H1 (cell line): Measurements from ENCODE around the gene ZNF516. TPM values are rescaled to one million over a fixed set of nuclear protein-coding genes. Genes with fewer than 3 reads are reported as not detected.
A peak's percentile ranks its signal among the peaks of the same experiment; 100 is the strongest.

Source experiments
- CTCF ChIA-PET: fragments of 300-600 bp; sonication (Branson Sonifier 250); formaldehyde crosslinking; loops from one replicate; lab custom pipeline; 2021; ENCODE audit not compliant: partially characterized antibody; lab: Charles Lee
- POLR2A ChIA-PET: fragments of 300-600 bp; sonication (Branson Sonifier 250); formaldehyde crosslinking; loops from one replicate; lab custom pipeline; 2021; ENCODE audit warnings: inconsistent platforms; ENCODE audit not compliant: partially characterized antibody; lab: Charles Lee
- DNase-seq, 2 experiments: peaks; one replicate each; pipeline versions ENCODE4 v3.0.0 to v3.0.0-alpha.2; 2010 to 2022; ENCODE audit warnings: low spot score in 2 of 2, low read depth in 1 of 2, mixed read lengths in 1 of 2
- FAIRE-seq: peaks from 2 replicates; lab custom pipeline; 2011; peaks lifted over from hg19 to GRCh38; lab: Jason Lieb, UNC
- H2AFZ ChIP-seq: 2 replicates; pipeline ENCODE4 v1.8.1; 2012; ENCODE audit warnings: low read length, inconsistent platforms
- H2AK5ac ChIP-seq: 2 replicates; pipeline ENCODE4 v1.6.1; 2013; ENCODE audit warnings: low read depth, low read length
- H2BK120ac ChIP-seq: replicated peaks from 2 replicates; pipeline ENCODE3; 2013; ENCODE audit warnings: low read depth, low read length, inconsistent platforms
- H2BK12ac ChIP-seq: 2 replicates; pipeline ENCODE4 v1.6.1; 2013; ENCODE audit warnings: low read depth, low read length
- H2BK15ac ChIP-seq: 2 replicates; pipeline ENCODE4 v1.6.1; 2013; ENCODE audit warnings: low read length
- H2BK20ac ChIP-seq: 2 replicates; pipeline ENCODE4 v1.6.1; 2013; ENCODE audit warnings: low read length
- H2BK5ac ChIP-seq: 2 replicates; pipeline ENCODE4 v1.6.1; 2013; ENCODE audit warnings: low read depth, low read length
- H3K14ac ChIP-seq: 2 replicates; pipeline ENCODE4 v1.6.1; 2013; ENCODE audit warnings: inconsistent platforms; ENCODE audit not compliant: insufficient read length
- H3K18ac ChIP-seq: 2 replicates; pipeline ENCODE4 v1.6.1; 2013; ENCODE audit warnings: low read length; ENCODE audit errors: extremely low read depth
- H3K23ac ChIP-seq: 2 replicates; pipeline ENCODE4 v1.6.1; 2013; ENCODE audit warnings: inconsistent platforms; ENCODE audit not compliant: insufficient read length
- H3K23me2 ChIP-seq: 2 replicates; pipeline ENCODE4 v1.6.1; 2013; ENCODE audit warnings: low read depth, low read length
- H3K27ac ChIP-seq: 2 replicates; pipeline ENCODE4 v1.6.1; 2011; ENCODE audit warnings: low read depth, low read length, inconsistent platforms
- H3K27me3 ChIP-seq, 4 experiments: replicated peaks in 1 of 4; 1 replicate in 1 of 4; 2 replicates in 3 of 4; pipeline versions ENCODE4 v1.6.1 to v1.8.1; 2011 to 2013; ENCODE audit warnings: low read length in 3 of 4, mild to moderate bottlenecking in 3 of 4, inconsistent platforms in 2 of 4, mixed read lengths in 2 of 4, moderate library complexity in 1 of 4; ENCODE audit not compliant: control insufficient read depth in 3 of 4, insufficient read depth in 3 of 4; ENCODE audit errors: extremely low read depth in 1 of 4
- H3K36me3 ChIP-seq, 4 experiments: 2 replicates each; pipeline versions ENCODE4 v1.6.1 to v1.8.1; 2011 to 2013; ENCODE audit warnings: mild to moderate bottlenecking in 4 of 4, low read length in 3 of 4, moderate library complexity in 2 of 4, control low read depth in 1 of 4, inconsistent platforms in 1 of 4; ENCODE audit not compliant: insufficient read depth in 4 of 4, control insufficient read depth in 2 of 4
- H3K4ac ChIP-seq: replicated peaks from 2 replicates; pipeline ENCODE3; 2013; ENCODE audit warnings: low read length, low read depth, mixed read lengths, inconsistent platforms; ENCODE audit not compliant: insufficient read length
- H3K4me1 ChIP-seq, 4 experiments: replicated peaks in 1 of 4; 1 replicate in 1 of 4; 2 replicates in 3 of 4; pipeline versions ENCODE4 v1.6.1 to v1.8.1; 2011 to 2013; ENCODE audit warnings: low read length in 3 of 4, inconsistent platforms in 2 of 4, mixed read lengths in 1 of 4; ENCODE audit not compliant: insufficient read depth in 4 of 4, control insufficient read depth in 3 of 4
- H3K4me2 ChIP-seq, 2 experiments: 2 replicates each; pipeline versions ENCODE4 v1.6.1 to v1.8.1; 2011 to 2013; ENCODE audit warnings: low read depth in 2 of 2, low read length in 2 of 2, control low read depth in 1 of 2, inconsistent platforms in 1 of 2, mild to moderate bottlenecking in 1 of 2; ENCODE audit not compliant: insufficient read depth in 1 of 2
- H3K4me3 ChIP-seq, 4 experiments: fragments of 200-600, 300-600 bp in 1 of 4; sonication (generic), shearing (Covaris generic), sonication (Bioruptor Twin) in 1 of 4; 2 replicates each; pipeline versions ENCODE4 v1.5.1 to v1.8.1; 2011 to 2016; ENCODE audit warnings: low read length in 4 of 4, low read depth in 3 of 4, control low read depth in 2 of 4, inconsistent platforms in 2 of 4, mild to moderate bottlenecking in 2 of 4, mixed read lengths in 1 of 4, moderate library complexity in 1 of 4; ENCODE audit not compliant: insufficient read depth in 2 of 4; ENCODE audit errors: extremely low read depth in 1 of 4
- H3K56ac ChIP-seq: replicated peaks from 2 replicates; pipeline ENCODE3; 2013; ENCODE audit warnings: low read depth, mild to moderate bottlenecking, mixed read lengths, low read length, inconsistent platforms; ENCODE audit not compliant: insufficient read length
- H3K79me1 ChIP-seq: 2 replicates; pipeline ENCODE4 v1.6.1; 2013; ENCODE audit warnings: low read depth, low read length, control low read depth
- H3K79me2 ChIP-seq, 2 experiments: 2 replicates each; pipeline versions ENCODE4 v1.6.1 to v1.8.1; 2012 to 2013; ENCODE audit warnings: low read length in 2 of 2, mild to moderate bottlenecking in 2 of 2, inconsistent platforms in 1 of 2; ENCODE audit not compliant: insufficient read depth in 2 of 2, control insufficient read depth in 1 of 2
- H3K9ac ChIP-seq, 4 experiments: replicated peaks in 1 of 4; 1 replicate in 1 of 4; 2 replicates in 3 of 4; pipeline versions ENCODE4 v1.6.1 to v1.8.1; 2011 to 2013; ENCODE audit warnings: low read depth in 3 of 4, low read length in 3 of 4, control low read depth in 2 of 4, mild to moderate bottlenecking in 2 of 4, moderate library complexity in 2 of 4, inconsistent platforms in 1 of 4; ENCODE audit errors: extremely low read depth in 1 of 4
- H3K9me3 ChIP-seq, 2 experiments: 2 replicates each; pipeline versions ENCODE4 v1.6.1 to v1.8.1; 2012 to 2013; ENCODE audit warnings: mild to moderate bottlenecking in 2 of 2, moderate library complexity in 2 of 2, control low read depth in 1 of 2, inconsistent platforms in 1 of 2, low read depth in 1 of 2, low read length in 1 of 2, mixed read lengths in 1 of 2; ENCODE audit not compliant: insufficient read depth in 2 of 2
- H4K20me1 ChIP-seq, 2 experiments: replicated peaks in 1 of 2; 2 replicates each; pipeline versions ENCODE3 to v1.8.1; 2011 to 2013; ENCODE audit warnings: inconsistent platforms in 2 of 2, low read length in 2 of 2, mild to moderate bottlenecking in 1 of 2; ENCODE audit not compliant: insufficient read depth in 2 of 2, control insufficient read depth in 1 of 2
- H4K5ac ChIP-seq: 2 replicates; pipeline ENCODE4 v1.6.1; 2013; ENCODE audit warnings: low read length, low read depth, mixed read lengths, inconsistent platforms; ENCODE audit not compliant: insufficient read length
- H4K8ac ChIP-seq: 2 replicates; pipeline ENCODE4 v1.8.0; 2013; ENCODE audit warnings: mild to moderate bottlenecking, moderate library complexity, low read length, inconsistent platforms; ENCODE audit not compliant: insufficient read depth; ENCODE audit errors: extremely low read depth
- H4K91ac ChIP-seq: replicated peaks from 2 replicates; pipeline ENCODE3; 2013; ENCODE audit warnings: low read length, mixed read lengths, inconsistent platforms; ENCODE audit not compliant: insufficient read length
- BCL11A ChIP-seq, 2 experiments: IDR thresholded peaks; one replicate each; pipeline ENCODE4 v1.6.1; 2011; ENCODE audit warnings: low read depth in 2 of 2, low read length in 2 of 2, mild to moderate bottlenecking in 2 of 2
- CTBP2 ChIP-seq: IDR thresholded peaks from 2 replicates; pipeline ENCODE4 v1.7.0; 2011; ENCODE audit warnings: borderline replicate concordance, mild to moderate bottlenecking, moderate library complexity, mixed read lengths, low read length; ENCODE audit not compliant: insufficient read depth, insufficient read length
- SAP30 ChIP-seq: fragments of 300-600 bp; sonication (generic); IDR thresholded peaks from 2 replicates; pipeline ENCODE4 v1.7.1; 2012; ENCODE audit warnings: low read length, moderate library complexity, mild to moderate bottlenecking, inconsistent platforms; ENCODE audit not compliant: insufficient read depth, insufficient replicate concordance
- WGBS, 2 experiments: shearing (Covaris generic) in 1 of 2; methylation state at CpG; one replicate each; pipeline versions ENCODE4 v1.1.6 to v1.1.7; 2013 to 2015; ENCODE audit warnings: low lambda C conversion rate in 2 of 2, mixed read lengths in 2 of 2, inconsistent platforms in 1 of 2, low coverage in 1 of 2, missing lambda C conversion rate in 1 of 2; ENCODE audit not compliant: insufficient replicate concordance in 2 of 2, insufficient coverage in 1 of 2, insufficient read length in 1 of 2; ENCODE audit errors: extremely low coverage in 1 of 2, missing lambda C conversion rate in 1 of 2; 5-methylcytosine and 5-hydroxymethylcytosine counted together
- polyA plus RNA-seq, 7 experiments: library from polyadenylated mRNA; depleted of rRNA in 3 of 7; stranded (reverse) in 5 of 7; unstranded in 2 of 7; fragments of >200 nt in 5 of 7; fragments of 200-250 nt in 2 of 7; gene quantifications; 1 replicate in 5 of 7; 2 replicates in 1 of 7; 4 replicates in 1 of 7; pipeline versions ENCODE4 v1.2.1 to v1.2.3, GENCODE V29; 2011 to 2013; ENCODE audit warnings: missing spikeins in 2 of 7, mixed read lengths in 2 of 7
- total RNA-seq: library from RNA; stranded (reverse); fragmentation: NEBNext Ultra II Directional; extraction: Animal tissue kit (Norgen Biotek cat#: 25700); gene quantifications from 2 replicates; pipeline ENCODE4 v1.2.1, GENCODE V29; 2021

The ZNF516 gene
- total and polyA plus RNA-seq, 2 of the 8 experiments (the other 6 are each of a cell fraction or from before 2014, with no cell fraction given), result 7.3 to 17.0 TPM

- FAIRE-seq, result no peak
- Histone ChIP-seq H2AK5ac (no peak overlapping the region), H3K23ac (no peak overlapping the region), H2AFZ (no peak overlapping the region), H2BK15ac (no peak overlapping the region), H3K4me1 (peaks cover 0 to 4% (median 2%) of the 10 kb centered on the region in 4 experiments; a peak in 5 of 7 replicates), H4K91ac (no peak overlapping the region), H4K5ac (no peak overlapping the region), H3K79me2 (no peaks in the 10 kb centered on the region), H3K14ac (no peak overlapping the region), H3K4me2 (peak overlapping the region; percentile 98; a peak in 3 of 4 replicates), H3K56ac (no peak overlapping the region), H3K23me2 (peaks cover 19% of the 10 kb centered on the region), H3K9ac (no peak overlapping the region), H3K9me3 (no peaks in the 10 kb centered on the region), H4K20me1 (no peaks in the 10 kb centered on the region), H4K8ac (no peak overlapping the region), H3K18ac (no peak overlapping the region), H2BK120ac (no peak overlapping the region), H2BK5ac (no peak overlapping the region), H3K79me1 (no peaks in the 10 kb centered on the region), H2BK12ac (no peak overlapping the region), H3K36me3 (no peaks in the 10 kb centered on the region), H3K27me3 (peaks cover 8 to 18% (median 13%) of the 10 kb centered on the region in 4 experiments), H3K4ac (no peak overlapping the region), H3K4me3 (peak overlapping the region in 1 of 4 experiments; percentile 72; a peak in 2 of 8 replicates), H3K27ac (no peak overlapping the region), H2BK20ac (no peak overlapping the region)
- no peak for DNase-seq
- ChIA-PET CTCF (interaction anchor here (0.9 to 1.3 kb wide), 4 partner anchors 22 to 162 kb away, joined by 3 to 4 read pairs (median 4); no protein-coding TSS in a partner anchor), POLR2A (interaction anchor here (0.5 to 3.6 kb wide), 5 partner anchors 9 to 335 kb away, joined by 3 to 13 read pairs (median 5); no protein-coding TSS in a partner anchor)
- TF ChIP-seq BCL11A (IDR thresholded peaks at IDR 0.05; ENCODE audit: low read depth in 2 of 2, low read length in 2 of 2), result no peak
- TF ChIP-seq CTBP2, result no peak
- TF ChIP-seq SAP30, result no peak
- 84% methylated on average over 6 of the region's 6 CpGs; no CpG with 5 or more reads in 1 of the 2 experiments for WGBS, 2 experiments
These were observed 2.0 kb upstream of the ZNF516 start for GRCh38 chr18:76497021-76497420.
